ENCODE data around the gene LCN6. TPM values are rescaled to one million over a fixed set of nuclear protein-coding genes. Genes with fewer than 3 reads are reported as not detected.

LCN6 gene
- total and polyA plus RNA-seq, 9 of the 15 experiments (the other 6 are each of a cell fraction or from before 2014, with no cell fraction given): 0.10 to 0.45 (median 0.37) TPM; not detected in 5

DNA sequence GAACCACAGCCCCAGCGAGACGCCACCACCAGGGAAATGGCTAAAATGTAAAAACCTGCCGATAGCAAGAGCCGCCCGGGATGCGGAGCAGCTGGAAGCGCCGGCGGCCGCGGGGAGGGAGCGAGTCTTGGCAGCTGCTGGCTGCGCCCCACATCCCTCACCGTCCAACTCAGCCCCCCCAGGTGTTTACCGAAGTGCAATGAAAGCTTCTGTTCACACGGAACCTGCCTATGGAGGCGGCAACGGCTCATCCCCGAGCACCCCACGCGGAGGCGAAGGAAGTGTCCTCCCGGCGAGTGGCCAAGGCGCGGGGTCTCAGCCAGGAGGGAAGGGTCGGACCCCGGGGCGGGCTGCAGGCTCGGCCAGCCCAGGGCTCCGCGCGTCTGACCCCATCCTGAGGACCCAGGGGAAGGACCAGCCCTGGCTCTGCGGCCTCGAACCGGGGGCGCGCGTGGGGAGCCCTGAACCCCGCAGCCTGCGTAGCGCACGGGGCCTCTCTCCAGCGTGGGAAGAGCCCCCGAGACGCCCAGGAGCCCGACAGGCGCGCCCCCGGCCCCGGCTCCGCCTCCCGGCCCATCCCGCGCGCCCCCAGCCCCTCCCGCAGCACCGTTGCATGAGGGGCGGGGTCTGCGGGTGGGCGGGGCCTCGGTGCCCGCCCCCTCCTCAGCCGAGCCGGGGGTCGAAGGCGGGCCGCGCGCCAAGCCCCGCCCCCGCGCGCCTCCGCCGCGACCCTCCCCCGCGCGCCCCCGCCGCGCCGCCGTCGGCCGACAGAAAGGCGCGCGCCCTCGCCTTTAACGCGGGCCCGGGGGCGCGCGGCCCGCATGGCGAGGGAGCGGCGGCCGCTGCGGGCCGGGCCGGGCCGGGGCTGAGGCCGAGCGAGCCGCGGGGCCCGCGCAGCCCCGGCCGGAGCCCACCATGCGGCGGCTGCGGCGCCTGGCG, 36.3 kb downstream of the LCN6 start, which contains the start of gene DIPK1B (continued):
- TF ChIP-seq, protein P1, sequence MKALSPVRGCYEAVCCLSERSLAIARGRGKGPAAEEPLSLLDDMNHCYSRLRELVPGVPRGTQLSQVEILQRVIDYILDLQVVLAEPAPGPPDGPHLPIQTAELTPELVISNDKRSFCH (CRISPR knock-in tag; IDR thresholded peaks at IDR 0.05): no peak
- TF ChIP-seq, protein P1 (tag; IDR thresholded peaks at IDR 0.05): 0 out of 2 replicates have a peak, but pooled peaks have one; percentile 34
- TF ChIP-seq ZNF668 (CRISPR knock-in tag; IDR thresholded peaks at IDR 0.05): no peak
- TF ChIP-seq ZNF589 (CRISPR knock-in tag; IDR thresholded peaks at IDR 0.05; ENCODE audit: low read depth): no peak
- TF ChIP-seq BRD9 (IDR thresholded peaks at IDR 0.05; ENCODE audit: low read depth, partially characterized antibody): no peak
- TF ChIP-seq TSC22D4 (tag; IDR thresholded peaks at IDR 0.05): no peak
- TF ChIP-seq, protein P2, sequence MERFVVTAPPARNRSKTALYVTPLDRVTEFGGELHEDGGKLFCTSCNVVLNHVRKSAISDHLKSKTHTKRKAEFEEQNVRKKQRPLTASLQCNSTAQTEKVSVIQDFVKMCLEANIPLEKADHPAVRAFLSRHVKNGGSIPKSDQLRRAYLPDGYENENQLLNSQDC (CRISPR knock-in tag; IDR thresholded peaks at IDR 0.05): no peak
- TF ChIP-seq DDX20 (tag; IDR thresholded peaks at IDR 0.05; ENCODE audit: low read depth): no peak
- TF ChIP-seq, protein P3, sequence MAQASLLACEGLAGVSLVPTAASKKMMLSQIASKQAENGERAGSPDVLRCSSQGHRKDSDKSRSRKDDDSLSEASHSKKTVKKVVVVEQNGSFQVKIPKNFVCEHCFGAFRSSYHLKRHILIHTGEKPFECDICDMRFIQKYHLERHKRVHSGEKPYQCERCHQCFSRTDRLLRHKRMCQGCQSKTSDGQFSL (CRISPR knock-in tag; IDR thresholded peaks at IDR 0.05): 0 out of 2 replicates have a peak, but pooled peaks have one; percentile 12
- TF ChIP-seq, protein P3 (tag; IDR thresholded peaks at IDR 0.05): no peak
- TF ChIP-seq NBN (IDR thresholded peaks at IDR 0.05; ENCODE audit: low read depth): no peak
- no peak for TF ChIP-seq NELFE (IDR thresholded peaks at IDR 0.05; ENCODE audit: insufficient read depth, insufficient read length)
- TF ChIP-seq JUNB (CRISPR knock-in tag; conservative IDR thresholded peaks at IDR 0.05): no peak
- TF ChIP-seq ZNF354B (CRISPR knock-in tag; IDR thresholded peaks at IDR 0.05): no peak
- TF ChIP-seq HOXB6 (CRISPR knock-in tag; IDR thresholded peaks at IDR 0.05; ENCODE audit: borderline replicate concordance): no peak
- TF ChIP-seq NFATC3 (IDR thresholded peaks at IDR 0.05): no peak
- TF ChIP-seq ZNF263 (CRISPR knock-in tag; IDR thresholded peaks at IDR 0.05; ENCODE audit: borderline replicate concordance): peak; percentile 20; the same call in 1 of the 2 replicates
- no peak for TF ChIP-seq SRSF3 (IDR thresholded peaks at IDR 0.05; ENCODE audit: insufficient read depth, low read length)
- TF ChIP-seq GABPA (tag; conservative IDR thresholded peaks at IDR 0.05; ENCODE audit: low read depth): no peak
- TF ChIP-seq, protein P4, sequence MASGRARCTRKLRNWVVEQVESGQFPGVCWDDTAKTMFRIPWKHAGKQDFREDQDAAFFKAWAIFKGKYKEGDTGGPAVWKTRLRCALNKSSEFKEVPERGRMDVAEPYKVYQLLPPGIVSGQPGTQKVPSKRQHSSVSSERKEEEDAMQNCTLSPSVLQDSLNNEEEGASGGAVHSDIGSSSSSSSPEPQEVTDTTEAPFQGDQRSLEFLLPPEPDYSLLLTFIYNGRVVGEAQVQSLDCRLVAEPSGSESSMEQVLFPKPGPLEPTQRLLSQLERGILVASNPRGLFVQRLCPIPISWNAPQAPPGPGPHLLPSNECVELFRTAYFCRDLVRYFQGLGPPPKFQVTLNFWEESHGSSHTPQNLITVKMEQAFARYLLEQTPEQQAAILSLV (tag; IDR thresholded peaks at IDR 0.05): no peak
- TF ChIP-seq SAFB (IDR thresholded peaks at IDR 0.05; ENCODE audit: borderline replicate concordance, low read depth, low read length): peak; percentile 88
- TF ChIP-seq POLR2G (IDR thresholded peaks at IDR 0.05; ENCODE audit: low read depth, low read length): peak; percentile 43; the same call in 1 of the 2 replicates
- no peak for TF ChIP-seq ZNF311 (CRISPR knock-in tag; IDR thresholded peaks at IDR 0.05)
- TF ChIP-seq TFAM (CRISPR knock-in tag; conservative IDR thresholded peaks at IDR 0.05): no peak
- no peak for TF ChIP-seq MAFG (tag; conservative IDR thresholded peaks at IDR 0.05)

All from K562 (cell line).